Mononuclear cell (primary cell): Measurements from ENCODE around the gene STOM. TPM values are rescaled to one million over a fixed set of nuclear protein-coding genes. Genes with fewer than 3 reads are reported as not detected.

Experiments
- H3K27me3 ChIP-seq: 2 replicates; pipeline ENCODE4 v1.6.0; 2011; ENCODE audit warnings: low read length, control low read depth; ENCODE audit not compliant: insufficient read depth
- H3K4me1 ChIP-seq: 2 replicates; pipeline ENCODE4 v1.5.1; 2011; ENCODE audit warnings: mild to moderate bottlenecking, low read length, control low read depth; ENCODE audit not compliant: insufficient read depth
- H3K4me3 ChIP-seq: 2 replicates; pipeline ENCODE4 v1.5.1; 2011; ENCODE audit warnings: mild to moderate bottlenecking, low read length, moderate library complexity
- H3K9me3 ChIP-seq: 2 replicates; pipeline ENCODE4 v1.5.1; 2011; ENCODE audit warnings: low read depth, mild to moderate bottlenecking, control low read depth, low read length
- total RNA-seq: library from RNA; depleted of rRNA; stranded (reverse); fragments of >200 nt; gene quantifications from one replicate; pipeline ENCODE4 v1.2.3, GENCODE V29; 2012

Gene STOM
- total RNA-seq, 1 donor: 82.3 TPM

DNA sequence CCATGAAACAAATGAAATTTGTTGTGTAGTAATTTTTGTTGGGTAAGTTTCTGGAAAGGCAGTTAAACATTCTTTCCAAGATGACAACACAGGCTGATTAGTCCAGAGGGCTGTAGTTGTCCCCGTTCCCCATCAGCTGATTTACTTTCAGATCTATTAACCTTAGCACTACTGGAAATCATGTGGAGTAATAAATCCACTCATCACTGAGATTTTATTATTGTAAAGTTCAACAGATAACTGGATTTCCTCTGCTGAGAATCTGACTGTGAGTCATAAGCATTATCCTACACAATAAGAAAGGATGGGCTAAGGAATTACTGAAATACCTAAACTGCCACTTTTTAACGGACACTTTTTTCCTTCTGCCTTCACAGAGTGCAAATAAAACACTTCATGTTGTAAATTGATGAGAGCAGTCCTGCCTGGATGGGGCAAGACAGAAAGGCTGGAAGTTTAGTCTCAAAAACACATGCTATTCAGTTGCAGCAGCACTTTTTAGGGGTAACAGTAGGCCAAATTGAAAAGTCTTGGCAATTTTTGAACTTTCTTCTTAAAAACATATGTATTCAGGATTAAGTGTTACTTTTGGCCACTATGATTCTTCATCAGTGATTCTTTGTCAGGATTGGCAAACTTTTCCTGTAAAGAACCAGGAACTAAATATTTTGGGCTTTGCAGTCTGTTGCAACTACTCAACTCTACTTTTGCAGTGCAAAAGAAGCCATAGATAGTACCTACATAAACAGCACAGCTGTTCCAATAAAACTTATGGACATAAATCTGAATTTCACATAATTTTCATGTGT lies 7.0 kb downstream of the STOM start:
- no peak overlapping the region for H3K4me3 ChIP-seq
- no peaks in the 10 kb centered on the region for H3K27me3 ChIP-seq
- peaks cover 53% of the 10 kb centered on the region for H3K4me1 ChIP-seq
- H3K9me3 ChIP-seq: no peaks in the 10 kb centered on the region

DNA sequence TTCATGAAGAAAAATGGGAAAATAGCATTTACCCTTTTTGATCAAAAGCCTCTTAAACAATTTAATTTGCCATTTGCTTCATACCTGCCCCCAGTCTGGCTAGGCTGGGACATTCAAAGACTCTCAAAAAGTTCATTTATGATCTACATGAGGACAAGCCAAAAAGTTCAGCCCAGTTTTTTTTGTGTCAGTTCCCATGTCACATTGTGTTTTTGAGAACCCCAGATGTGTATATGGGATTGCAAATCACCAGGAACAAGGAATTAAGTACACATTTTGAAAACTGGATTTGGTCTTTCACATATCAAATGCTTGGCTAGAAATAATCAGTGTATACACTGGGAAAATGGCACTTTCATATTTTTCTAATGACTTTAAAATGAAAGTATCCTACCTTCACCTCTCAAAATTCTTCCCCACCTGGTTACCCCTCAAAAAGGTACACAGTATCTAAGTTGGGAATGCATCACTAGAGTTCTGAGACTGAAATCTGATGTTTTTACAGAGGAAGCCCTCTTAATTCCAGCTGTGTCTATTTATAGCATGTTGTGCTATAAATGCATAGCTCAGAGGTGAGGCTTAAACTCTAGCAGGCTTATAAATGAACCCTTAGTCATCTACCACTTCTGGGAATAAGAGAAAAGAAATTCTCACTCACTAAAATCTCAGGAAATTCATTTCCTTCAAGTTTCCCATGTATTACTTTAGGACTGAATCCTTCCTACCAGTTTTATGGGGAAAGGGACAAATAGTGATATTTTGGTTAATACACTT lies 9.3 kb downstream of the STOM start:
- Histone ChIP-seq H3K4me3 (no peak overlapping the region), H3K27me3 (no peaks in the 10 kb centered on the region), H3K4me1 (peaks cover 51% of the 10 kb centered on the region)

DNA sequence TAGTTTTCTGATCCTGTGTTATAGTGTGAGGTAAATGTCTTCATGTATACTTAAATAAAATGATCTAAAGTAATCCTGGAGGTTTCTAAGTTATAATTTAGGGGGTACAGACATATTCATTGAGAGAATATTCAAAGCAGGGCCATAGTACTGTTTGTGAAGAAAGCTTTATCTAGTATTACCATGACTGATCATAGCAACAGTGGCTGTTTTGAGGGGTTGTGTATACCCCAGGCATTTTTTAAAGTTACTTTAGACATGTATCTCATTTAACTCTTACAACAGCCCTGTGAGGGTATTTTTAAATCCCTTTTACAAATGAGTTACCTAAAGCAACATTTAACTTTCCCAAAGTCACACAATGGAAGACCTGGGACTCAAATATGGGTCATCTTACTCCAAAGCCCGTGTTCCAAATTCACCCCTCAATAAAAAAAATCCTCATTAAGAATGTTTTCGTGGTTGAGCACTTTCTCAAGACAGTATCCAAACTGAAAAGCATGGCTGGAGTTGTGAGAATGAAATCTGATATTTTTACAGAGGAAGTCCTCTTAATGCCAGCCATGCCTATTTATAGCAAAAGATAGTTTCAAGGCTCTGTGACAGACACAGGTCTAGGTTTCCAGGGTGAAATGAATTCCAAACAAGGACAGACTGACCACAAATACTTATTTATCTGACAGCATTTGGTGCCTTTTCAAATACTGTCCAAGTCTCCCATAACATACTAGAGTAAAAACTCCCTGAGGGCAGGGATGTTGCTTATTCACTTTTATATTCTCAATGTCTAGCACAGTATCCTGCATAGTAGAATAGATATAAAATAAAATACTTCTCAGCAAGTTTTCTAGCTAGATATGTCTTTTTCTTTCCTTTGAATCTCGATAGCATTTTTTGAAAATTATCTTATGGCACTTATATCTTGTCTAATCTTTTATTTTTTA lies 10.4 kb downstream of the STOM start:
- H3K4me3 ChIP-seq: no peak overlapping the region
- no peaks in the 10 kb centered on the region for H3K9me3 ChIP-seq
- H3K4me1 ChIP-seq: peaks cover 57% of the 10 kb centered on the region
- no peaks in the 10 kb centered on the region for H3K27me3 ChIP-seq

More for the DNA sequence above, 9.3 kb downstream of the STOM start:
- H3K9me3 ChIP-seq: no peaks in the 10 kb centered on the region

DNA sequence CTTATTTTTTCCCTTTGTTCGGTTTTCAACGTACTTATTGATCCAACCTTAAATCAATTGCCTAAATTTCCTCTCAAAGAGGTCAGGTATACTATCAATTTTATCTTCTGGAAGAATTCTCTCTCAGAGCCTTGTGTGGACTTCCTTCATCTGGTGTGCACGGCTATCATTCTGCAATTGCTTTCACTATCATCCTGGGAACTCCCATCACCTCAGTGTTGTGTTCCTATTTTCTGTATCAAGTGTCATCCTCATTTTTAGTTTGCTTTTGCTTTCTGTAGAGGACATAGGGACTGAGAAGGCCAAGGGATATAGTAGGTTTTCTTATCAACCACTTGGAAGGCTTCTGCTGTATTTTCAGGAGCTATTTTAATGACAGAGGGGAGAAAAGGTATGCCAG lies 11.3 kb downstream of the STOM start:
- H3K27me3 ChIP-seq: no peaks in the 10 kb centered on the region

DNA sequence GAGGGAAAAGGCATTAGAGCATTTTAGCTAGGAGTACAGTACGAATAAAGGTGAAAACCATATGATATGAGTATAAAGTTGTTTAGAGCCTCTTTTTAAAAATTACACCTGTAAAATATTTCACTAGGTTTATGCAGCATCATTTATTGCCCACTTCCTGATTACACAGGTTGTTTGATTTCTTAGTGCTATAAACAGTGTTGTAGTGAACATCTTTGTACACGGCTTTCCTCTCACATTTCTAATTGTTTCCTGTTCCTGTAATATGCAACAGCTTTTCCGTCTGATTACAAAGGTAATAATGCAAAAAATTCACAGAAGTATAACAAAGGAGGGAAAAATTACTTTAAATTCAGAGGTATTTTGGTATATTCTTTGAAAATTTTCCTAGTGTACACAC lies 13.0 kb downstream of the STOM start:
- Histone ChIP-seq H3K9me3 (no peaks in the 10 kb centered on the region), H3K4me3 (no peak overlapping the region), H3K4me1 (peaks cover 66% of the 10 kb centered on the region), H3K27me3 (no peaks in the 10 kb centered on the region)

More for the DNA sequence above, 11.3 kb downstream of the STOM start:
- Histone ChIP-seq H3K4me1 (peaks cover 62% of the 10 kb centered on the region), H3K4me3 (no peak overlapping the region), H3K9me3 (no peaks in the 10 kb centered on the region)

DNA sequence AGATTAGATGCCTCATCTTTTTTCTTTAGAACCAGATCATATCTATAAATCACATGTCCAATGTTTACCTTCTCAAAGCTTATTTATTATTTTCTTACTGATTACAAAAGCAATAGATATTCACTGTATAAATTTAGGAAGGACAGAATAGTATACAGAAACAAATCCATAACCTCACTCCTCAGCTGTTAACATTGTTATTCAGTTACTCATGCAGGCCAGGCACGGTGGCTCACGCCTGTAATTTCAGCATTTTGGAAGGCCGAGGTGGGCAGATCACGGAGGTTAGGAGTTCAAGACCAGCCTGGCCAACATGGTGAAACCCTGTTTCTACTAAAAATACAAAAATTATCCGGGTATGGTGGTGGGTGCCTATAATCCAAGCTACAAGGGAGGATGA lies 15.3 kb downstream of the STOM start:
- Histone ChIP-seq H3K4me1 (peaks cover 67% of the 10 kb centered on the region), H3K4me3 (no peak overlapping the region), H3K27me3 (no peaks in the 10 kb centered on the region), H3K9me3 (no peaks in the 10 kb centered on the region)

DNA sequence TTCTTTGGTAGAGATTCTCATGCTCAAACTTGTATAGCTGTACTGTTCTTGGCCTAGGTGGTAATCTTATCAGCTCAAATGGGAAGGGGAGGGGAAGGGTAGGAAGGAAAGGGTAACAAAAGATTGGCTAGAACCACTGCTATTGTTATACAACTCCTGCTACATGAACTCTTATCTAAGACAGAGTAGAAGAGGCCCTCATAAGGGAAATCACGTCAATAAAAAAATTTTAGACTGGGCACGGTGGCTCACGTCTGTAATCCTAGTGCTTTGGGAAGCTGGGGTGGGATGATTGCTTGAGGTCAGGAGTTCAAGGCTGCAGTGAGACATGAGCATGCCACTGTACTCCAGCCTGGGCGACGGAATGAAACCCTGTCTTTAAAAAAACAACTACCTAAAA lies 15.9 kb downstream of the STOM start:
- Histone ChIP-seq H3K4me1 (peaks cover 61% of the 10 kb centered on the region), H3K4me3 (no peak overlapping the region), H3K27me3 (no peaks in the 10 kb centered on the region), H3K9me3 (no peaks in the 10 kb centered on the region)

DNA sequence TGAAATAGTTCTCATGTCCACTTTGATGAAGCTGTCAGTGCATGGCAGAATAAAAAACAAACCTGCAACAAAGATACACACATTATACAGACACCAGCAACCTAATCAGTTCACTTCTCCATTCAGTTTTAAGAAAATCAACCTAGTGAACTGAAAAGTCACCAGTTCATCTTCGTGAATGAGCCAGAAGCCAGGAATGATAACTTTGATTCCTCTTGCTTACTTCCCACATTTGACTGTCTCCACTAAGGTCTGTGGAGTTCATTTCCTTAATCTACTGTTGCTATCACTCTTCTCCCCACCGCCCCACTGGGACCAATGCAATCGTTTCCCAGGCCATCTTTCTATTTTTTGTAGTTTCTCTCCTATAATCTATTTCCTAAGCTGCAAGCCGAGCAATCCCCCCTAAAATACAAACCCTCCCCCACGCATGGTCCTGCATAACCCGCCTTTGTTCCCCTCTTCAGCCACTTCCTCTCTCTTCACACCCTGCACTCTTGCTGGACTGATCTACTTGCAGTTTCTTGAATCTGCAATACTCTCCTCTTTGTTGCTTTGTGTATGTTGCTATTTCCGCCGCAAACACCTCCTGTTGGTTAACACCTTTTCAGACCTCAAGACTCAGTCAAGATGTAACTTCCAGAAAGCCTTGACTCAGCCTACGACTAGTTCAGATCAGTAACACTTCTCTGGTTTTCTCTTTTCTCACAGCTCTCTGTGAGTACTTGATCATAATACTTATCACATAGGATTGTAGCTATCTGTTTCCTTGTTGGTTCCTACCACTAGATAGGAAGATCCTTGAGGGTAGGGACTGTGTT lies 16.6 kb downstream of the STOM start:
- Histone ChIP-seq H3K27me3 (no peaks in the 10 kb centered on the region), H3K4me3 (no peak overlapping the region), H3K9me3 (no peaks in the 10 kb centered on the region), H3K4me1 (peaks cover 54% of the 10 kb centered on the region)

DNA sequence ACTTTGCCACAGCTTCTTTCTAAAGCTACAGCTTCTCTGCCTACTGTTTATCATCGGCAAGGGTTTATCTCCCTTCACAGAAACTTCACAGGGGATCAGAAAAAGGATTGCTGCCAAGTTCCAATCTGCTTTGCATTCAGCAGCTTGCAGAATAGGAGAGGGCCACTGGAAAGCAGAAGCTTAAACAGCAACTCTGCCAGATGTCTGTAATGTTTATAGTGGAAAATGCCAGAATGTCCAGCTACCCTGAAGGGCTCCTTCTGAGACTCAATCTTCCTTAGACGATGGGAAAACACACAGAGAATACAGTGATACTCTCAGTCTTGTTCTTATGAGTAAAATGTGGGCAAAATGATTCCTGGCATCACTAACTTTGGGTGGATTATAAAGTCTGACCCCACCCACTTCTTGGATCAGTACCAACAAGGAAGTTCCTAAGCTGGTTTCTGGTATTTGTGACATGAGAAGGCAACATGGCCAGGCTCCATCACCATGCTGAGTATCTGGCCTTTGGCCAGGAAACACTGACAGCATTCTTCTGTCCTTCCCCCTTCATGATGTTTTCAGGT lies 19.0 kb downstream of the STOM start:
- no peak overlapping the region for H3K4me3 ChIP-seq
- H3K4me1 ChIP-seq: peaks cover 38% of the 10 kb centered on the region
- H3K9me3 ChIP-seq: no peaks in the 10 kb centered on the region
- H3K27me3 ChIP-seq: no peaks in the 10 kb centered on the region

DNA sequence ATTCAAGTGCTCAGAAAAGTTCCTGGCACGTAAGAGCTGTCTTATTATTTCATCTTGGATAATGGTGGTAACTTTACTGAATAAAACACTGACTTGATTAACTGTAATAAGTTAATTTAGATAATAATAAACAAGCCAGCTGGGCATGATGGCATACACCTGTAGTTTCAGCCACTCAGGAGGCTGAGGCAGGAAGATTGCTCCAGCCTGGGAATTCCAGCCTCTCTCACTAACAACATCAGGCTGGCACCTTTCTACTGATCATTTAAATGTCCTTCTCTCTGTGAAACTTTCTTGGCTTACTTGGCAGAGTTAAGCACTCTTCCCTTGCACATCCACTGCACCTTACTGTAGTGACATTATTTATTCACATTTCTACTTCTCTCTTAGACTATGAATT lies 20.0 kb downstream of the STOM start:
- no peak overlapping the region for H3K4me3 ChIP-seq
- H3K9me3 ChIP-seq: no peaks in the 10 kb centered on the region
- H3K27me3 ChIP-seq: no peaks in the 10 kb centered on the region
- H3K4me1 ChIP-seq: peaks cover 35% of the 10 kb centered on the region

DNA sequence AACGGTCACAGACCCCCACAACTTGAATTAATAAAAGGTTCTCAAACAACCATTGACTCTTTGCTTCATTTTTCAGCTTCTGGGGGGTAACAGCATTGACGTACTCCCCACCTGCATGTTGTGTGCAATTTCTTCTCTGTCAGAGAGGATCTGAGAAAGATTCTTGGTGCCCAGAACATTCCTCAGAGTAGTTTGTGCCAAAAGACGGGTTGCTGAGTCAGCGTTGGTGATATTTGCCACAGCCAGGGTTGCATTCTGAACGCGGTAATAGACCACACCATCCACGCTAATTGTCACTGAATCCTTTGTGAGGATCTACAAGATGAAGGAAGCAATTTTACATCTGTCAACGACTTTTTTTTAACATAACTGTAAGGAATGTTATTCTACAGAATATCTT lies 21.0 kb downstream of the STOM start:
- no peaks in the 10 kb centered on the region for H3K9me3 ChIP-seq
- H3K27me3 ChIP-seq: no peaks in the 10 kb centered on the region
- H3K4me1 ChIP-seq: peaks cover 26% of the 10 kb centered on the region
- no peak overlapping the region for H3K4me3 ChIP-seq

DNA sequence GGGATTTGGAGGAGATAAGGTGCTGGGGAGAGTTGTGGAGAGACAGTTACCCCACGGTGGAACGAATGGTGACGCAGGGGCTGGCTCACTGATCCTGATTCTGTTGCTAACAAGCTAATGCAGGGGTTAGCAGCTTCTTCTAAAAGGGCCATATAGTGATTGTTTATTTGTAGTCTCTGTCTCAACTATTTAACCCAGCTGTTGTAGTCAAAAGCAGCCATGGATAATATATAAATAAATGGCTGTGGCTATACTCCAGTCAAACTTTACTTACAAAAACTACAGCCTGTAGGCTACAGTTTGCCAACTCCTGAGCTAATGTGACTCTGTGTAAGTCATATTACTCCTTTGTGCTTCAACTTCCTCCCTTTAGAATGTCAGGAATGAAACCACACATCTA lies 21.8 kb downstream of the STOM start:
- H3K4me3 ChIP-seq: no peak overlapping the region
- peaks cover 18% of the 10 kb centered on the region for H3K4me1 ChIP-seq
- no peaks in the 10 kb centered on the region for H3K9me3 ChIP-seq
- no peaks in the 10 kb centered on the region for H3K27me3 ChIP-seq

DNA sequence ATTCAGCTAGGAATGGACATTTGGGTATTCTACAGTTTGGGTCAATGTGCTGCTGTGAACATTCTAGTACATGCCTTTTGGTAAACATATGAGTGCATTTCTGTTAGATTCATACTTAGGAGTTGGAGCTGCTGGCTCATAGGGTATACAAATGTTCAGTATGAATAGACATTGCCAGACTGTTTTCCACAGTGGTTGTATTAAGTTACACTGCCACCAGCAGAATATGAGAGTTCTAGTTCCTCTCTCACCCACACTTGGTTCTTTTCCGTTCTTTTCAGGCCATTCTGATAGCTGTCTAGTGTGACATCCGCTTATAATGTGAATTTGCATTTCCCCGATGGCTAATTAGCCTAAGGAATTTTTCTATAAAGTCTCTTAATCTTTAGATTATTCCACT lies 25.0 kb downstream of the STOM start:
- Histone ChIP-seq H3K27me3 (no peaks in the 10 kb centered on the region), H3K9me3 (no peaks in the 10 kb centered on the region), H3K4me1 (no peaks in the 10 kb centered on the region), H3K4me3 (no peak overlapping the region)

DNA sequence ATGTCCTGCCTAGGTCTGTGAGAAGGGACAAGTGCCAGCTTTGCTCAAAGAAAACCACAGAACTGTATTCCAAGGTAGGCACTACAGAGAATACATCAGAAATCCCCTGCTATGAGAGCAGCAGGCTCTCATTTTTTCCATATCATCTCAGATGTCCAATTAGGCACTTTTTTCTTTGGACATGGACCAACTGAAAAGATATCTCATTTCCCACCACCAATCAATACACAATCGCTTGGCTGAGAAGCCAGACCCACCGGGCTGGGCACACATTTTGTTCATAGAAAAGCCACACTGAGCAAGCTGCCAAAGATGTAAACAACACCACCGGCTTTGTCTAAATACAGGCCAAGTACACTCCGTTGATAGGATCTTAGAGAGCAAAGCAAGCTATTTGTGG lies 25.9 kb downstream of the STOM start:
- Histone ChIP-seq H3K27me3 (no peaks in the 10 kb centered on the region), H3K4me3 (no peak overlapping the region), H3K9me3 (no peaks in the 10 kb centered on the region), H3K4me1 (no peaks in the 10 kb centered on the region)
